NCI-H345 treated with DMSO at 0.1 percent for 48 hours (cell line): ENCODE results near the gene KLC3.
"Not testable (repeated sequence)": the region's sequence is repeated elsewhere in the genome, so short reads cannot be mapped to it uniquely, and the experiment has no call there.

Source experiments
- DNase-seq: peaks from one replicate; lab custom pipeline; 2025; ENCODE audit not compliant: unreplicated experiment; lab: John Stamatoyannopoulos, UW

Gene KLC3

DNA sequence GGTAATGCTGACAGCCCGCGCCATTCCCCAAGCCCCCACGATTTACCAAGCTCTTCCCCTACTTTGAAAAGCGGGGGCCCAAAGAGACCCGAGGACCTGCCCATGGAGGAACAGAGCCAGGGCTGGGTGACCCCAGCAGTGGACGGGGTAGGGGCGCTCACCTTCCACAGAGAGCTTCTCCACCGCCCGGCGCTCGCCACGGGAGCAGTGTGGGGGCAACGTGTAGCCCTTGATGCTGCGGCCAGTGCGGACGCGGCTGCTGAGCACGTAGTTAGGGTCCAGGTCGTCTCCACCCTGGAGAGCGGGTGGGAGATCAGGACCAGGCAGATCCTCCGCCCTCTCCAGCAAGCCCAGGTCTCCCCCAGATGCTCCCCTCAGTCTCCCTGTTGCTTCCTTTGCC lies 25.2 kb upstream of the KLC3 start:
- no peak for DNase-seq

DNA sequence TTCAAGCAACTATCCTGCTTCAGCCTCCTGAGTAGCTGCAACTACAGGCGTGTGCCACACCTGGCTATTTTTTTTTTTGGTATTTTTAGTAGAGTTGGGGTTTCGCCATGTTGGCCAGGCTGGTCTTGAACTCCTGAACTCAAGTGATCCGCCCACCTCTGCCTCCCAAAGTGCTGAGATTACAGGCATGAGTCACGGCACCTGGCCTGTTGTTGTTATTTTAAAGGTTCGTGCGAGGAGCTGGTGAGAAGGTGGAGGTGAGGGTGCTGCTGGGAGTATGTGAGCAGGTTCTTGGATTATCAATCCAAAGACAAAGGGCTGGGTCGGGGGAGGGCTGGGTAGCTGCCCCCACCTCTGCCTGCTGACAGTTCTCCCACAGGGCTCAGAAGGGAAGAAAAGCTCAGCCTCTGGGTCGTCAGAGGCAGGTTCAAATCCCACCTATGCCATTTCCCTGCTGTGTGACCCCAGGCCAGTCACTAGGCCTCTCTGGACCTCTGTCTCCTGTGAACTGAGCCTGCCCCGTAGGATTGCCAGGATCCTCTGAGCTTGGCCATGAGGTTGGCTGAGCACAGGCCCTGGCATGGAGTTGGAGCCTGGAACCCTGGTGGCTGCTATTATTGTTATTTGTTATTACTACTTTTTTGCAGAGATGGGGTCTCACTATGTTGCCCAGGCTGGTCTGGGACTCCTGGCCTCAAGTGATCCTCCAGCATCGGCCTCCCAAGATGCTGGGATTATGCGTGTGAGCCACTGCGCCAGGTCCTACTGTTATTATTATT lies 19.4 kb upstream of the KLC3 start:
- DNase-seq = no peak

DNA sequence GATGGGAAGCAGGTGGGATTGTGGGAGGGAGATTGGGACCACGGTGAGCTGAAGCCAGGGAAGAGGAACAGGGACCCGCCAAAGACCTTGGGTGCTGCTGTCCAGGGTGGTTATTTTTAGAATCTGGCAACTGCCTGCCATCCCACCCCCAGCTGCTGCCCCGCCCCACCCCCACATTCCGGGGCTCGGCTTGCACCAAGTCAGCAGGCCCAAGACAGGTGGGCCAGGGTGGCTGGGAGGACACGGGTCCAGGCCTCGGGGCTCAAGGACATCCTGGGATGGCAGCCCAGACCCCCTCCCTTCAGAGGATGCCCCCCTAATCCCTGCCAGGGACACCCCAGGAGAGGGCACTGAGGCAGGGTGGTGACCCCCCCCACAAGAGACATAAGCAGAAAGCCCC lies 18.7 kb upstream of the KLC3 start:
- no peak for DNase-seq

DNA sequence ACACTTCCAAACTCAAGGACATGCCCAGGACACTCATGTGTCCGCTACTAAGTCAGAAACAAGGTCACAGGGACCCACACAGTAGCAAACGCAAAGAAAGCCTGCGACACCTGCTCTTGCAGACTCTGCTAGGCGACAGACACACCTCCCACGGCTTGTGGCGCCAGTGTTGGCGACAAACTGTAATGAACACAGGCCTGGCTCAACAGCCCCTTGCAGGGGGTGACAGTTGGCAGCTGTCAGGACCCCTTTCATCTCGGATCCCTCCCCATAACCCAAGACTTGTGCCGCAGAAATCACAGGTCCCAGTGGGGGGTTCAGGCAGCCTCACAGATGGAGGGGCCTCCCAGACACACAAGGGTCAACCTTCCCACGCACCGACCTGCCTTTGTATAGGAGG lies 18.2 kb upstream of the KLC3 start:
- DNase-seq = no peak

DNA sequence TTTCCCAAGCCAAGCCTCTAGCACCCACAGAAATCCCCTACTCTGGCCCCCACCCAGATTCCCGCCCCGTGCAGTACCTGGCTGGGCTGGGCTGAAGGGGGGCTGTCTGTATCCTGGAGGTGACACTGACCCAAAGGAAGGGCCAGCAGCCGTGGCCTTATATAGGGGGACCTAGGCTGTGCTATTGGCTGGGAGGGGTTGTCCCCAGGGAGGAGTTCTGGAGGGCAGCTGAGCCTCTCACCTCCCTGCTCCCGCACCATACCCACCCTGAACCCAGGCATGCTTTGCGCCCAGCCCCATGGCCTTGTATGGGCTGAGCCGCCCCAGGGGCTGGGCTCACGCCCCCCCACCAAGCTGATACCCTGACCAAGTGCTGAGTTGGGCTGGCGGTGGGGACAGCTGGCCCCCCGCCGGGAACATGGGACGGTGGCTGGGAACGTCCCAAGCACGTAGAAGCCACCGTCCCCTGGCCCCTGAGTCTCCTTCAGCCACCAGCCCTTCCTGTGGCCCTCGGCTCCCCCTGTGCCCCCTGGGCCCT lies 17.7 kb upstream of the KLC3 start, which contains the start of gene CKM:
Gene CKM (minus strand): TSS at position 132 of the 538 bp plus-strand sequence. CDS start 3,162 bp downstream, outside the sequence.
- no peak for DNase-seq

DNA sequence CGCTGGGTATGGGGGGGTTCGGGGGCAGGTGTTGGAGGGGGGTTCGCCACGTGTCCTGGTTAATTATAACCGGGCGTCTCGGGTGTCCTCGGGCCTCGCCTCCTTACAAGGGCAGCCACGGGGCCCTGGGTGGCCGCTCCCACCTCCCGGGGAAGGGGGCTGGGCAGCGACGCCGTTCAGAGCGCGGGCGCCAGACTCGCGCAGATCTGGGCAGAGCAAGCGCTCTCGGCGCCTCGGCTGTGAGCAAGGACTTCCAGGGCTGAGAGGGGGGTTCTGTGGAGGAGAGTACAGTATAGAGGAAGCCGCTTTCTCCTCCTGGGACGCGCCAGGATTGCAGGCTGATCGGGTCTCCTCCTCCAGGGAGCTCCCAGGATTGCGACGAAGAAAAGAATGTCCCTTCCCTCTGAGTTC lies 16.9 kb upstream of the KLC3 start:
- no peak for DNase-seq

DNA sequence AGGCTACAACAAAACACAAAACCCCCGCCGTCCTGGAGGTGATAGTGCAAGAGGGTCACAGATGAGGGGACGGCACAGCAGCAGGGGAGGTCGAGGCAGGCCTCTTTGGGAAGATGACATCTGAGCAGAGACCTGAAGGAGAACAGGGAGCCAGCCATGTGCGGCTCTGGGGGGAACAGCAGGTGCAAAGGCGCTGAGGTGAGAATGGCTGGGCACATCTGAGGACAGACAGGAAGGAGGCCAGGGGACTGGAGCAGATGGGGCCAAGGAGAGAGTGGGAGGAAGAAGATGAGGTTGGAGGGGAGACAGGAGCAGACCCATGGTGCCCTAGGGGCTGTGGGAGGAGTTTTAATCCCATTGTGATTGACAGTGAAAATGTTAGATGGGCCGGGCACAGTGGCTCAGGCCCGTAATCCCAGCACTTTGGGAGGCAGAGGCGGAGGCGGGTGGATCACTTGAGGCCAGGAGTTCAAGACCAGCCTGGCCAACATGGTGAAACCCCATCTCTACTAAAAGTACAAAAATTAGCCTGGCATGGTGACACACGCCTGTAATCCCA lies 16.1 kb upstream of the KLC3 start:
- DNase-seq = no peak

DNA sequence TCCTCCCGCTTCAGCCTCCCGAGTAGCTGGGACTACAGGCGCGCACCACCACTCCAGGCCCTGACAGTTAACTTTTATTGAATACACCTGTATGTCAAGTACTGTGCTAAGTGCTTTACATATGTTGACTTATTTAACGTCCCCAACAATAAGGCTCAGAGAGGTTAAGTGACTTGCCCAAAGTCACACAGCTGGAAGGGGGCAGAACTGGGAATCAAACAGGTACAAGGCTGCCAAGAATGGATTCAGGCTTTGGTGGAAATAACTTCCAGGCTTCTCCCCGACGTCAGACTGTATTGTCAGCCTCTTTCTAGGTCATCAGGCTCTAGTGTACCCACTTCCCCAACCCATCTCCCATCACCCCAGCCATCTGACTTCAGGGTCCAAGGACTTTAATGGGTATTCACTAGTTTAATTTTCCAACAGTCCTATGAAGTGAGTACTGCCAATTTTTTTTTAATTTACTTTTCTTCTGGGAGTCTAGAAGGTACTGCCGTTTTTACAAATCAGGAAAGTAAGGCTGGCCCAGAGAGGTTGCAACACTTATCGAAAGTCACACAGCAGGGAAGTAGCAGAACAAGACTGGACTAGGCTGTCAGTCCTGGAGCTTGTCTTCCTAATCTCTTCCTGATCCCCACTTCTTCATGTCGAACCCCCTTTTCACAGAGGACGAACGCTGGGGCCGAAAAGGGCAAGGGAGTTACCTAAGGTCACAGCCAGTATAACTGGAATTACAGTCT lies 13.0 kb upstream of the KLC3 start:
- no peak for DNase-seq

DNA sequence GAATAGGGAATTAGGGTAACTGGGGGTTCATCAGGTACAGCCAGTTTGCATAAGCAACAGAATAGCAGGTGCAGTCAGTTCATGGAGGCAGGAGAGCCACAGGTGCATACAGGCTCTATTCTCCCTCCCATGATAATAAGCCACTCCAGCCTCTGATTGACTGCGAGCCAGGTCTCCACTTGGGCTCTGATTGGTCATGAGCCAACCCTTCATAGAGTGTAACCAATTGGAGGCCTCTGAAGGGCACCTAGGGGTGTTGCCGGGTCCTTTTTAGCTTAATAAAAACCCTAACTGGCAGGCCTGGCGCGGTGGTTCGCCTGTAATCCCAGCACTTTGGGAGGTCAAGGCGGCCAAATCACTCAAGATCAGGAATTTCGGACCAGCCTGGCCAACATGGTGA lies 9.1 kb upstream of the KLC3 start:
- no peak for DNase-seq

DNA sequence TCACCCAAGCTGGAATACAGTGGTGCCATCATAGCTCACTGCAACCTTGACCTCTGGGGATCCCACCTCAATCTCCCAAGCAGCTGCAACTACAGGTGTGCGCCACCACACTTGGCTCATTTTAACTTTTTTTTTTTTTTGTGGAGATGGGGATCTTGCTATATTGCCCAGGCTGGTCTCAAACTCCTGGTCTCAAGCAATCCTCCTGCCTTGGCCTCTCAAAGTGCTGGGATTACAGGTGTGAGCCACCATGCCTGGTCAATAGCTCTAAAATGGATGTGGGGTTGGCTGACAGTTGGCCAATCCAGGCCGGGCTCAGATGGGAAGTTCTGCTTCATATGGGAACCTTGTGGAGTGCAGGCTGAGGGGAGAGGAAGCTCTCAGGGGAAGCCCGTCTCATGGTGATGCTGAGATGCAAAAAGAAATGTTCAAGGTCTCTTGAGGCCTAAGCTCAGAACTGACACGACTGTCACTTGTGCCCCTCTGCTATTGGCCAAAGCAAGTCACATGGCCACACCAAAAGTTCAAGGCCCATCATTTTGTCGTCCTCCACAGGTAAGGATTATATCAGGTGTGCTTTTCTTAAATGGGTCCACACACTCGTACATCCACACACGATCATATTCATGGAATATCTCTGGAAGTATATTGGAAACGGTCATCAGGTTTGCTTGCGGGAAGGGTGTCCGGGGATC lies 6.8 kb upstream of the KLC3 start:
- DNase-seq = no peak

DNA sequence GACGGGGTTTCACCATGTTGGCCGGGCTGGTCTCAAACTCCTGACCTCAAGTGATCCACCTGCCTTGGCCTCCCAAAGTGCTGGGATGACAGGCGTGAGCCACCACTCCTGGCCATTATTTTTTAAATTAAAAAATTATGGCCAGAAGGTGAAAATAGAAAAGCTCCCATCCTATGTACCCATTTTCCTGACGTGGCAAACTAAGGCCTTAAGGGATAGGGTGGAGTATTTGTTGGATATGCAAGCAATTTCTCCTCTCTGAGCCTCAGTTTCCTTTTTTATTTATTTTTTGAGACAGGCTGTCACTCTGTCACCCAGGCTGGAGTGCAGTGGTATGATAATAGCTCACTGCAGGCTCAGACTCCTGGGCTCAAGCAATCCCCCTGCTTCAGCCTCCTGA lies 5.7 kb upstream of the KLC3 start:
- not testable (repeated sequence) for DNase-seq

DNA sequence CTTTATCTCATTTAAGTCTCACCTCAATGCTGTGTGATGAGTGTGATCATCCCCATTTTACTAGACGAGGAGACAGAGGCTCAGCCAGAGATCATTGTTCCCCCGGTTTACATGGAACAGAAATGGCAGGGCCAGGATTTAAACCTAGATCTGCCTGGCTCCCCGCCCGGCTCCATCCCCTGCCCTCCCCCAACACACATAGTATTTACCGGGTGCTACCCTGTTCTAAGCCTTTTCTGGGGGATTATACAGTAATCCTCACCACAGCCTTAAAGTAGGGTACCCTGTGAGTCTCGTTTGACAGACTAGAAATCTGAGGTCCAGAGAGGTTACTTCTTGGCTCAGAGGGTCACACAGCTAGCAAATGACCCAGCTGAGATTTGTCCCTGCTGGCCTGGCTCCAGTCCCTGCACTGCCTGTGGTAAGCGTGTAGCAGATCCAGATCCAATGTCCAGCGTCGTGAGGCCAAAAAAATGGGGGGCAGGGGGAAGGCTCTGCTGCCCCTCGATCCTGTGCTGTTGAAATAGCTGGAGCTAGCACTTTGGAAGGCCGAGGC lies 3.8 kb upstream of the KLC3 start:
- DNase-seq = no peak

DNA sequence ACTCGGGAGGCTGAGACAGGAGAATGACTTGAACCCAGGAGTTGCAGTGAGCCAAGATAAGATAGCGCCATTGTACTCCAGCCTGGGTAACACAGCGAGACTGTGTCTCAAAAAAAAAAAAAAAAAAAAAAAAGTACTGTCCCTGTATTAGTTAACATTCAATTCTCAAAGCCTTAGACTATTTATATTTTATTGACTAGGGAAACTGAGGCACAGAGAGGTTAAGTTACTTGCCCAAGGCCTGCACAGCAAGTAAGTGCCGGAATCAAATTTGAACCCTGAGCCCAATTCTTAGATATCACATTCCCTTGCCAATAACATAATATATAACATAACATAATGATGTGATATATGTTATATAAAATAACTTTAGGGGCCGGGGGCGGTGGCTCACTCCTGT lies 921 bp upstream of the KLC3 start:
- DNase-seq = no peak

DNA sequence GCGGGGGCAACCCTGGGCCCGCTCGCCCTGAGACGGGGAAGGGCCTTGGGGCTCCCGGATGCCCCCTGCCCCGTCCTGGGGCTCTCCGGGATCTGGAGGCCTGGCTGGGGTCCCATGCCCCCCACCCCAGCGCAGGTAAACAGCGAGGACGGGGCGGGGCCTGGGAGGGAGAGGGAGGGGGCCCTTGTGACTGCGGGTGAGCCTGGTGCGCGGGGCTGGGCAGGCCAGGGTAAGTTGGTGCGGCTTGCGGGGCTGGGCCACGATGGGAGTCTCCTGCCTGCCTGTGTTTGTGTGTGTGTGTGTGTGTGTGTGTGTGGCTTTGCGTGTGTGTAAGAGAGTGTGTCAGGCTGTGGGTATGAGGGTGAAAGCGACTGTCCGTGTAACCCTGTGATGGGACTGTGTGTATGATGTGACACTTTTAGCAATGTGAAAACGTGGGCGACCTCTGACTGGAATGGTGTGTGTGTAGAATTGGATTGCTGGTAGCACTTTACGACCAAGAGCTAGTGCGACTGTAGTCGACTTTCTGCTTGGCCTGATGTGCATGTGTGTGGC lies 426 bp downstream of the KLC3 start:
- no peak for DNase-seq

DNA sequence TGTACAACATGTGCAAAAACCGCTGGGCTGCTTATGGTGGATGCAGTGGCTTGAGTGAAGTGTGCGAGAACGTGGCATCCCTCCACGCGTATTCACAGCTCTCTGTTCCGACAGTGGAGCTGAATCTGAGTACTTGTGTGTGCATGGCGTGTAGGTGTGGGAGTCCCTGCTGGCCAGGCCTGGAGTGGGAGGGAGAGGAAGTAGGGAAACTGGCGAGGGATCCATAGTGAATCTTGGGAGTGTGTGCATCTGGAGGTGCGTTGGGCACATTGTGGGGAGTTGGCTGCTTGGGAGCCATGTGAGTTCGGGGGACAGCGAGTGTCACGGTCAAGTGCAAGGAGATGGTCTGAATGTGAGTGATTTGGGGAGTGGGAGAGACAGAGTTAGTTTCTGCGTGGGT lies 2.4 kb downstream of the KLC3 start:
- no peak for DNase-seq

DNA sequence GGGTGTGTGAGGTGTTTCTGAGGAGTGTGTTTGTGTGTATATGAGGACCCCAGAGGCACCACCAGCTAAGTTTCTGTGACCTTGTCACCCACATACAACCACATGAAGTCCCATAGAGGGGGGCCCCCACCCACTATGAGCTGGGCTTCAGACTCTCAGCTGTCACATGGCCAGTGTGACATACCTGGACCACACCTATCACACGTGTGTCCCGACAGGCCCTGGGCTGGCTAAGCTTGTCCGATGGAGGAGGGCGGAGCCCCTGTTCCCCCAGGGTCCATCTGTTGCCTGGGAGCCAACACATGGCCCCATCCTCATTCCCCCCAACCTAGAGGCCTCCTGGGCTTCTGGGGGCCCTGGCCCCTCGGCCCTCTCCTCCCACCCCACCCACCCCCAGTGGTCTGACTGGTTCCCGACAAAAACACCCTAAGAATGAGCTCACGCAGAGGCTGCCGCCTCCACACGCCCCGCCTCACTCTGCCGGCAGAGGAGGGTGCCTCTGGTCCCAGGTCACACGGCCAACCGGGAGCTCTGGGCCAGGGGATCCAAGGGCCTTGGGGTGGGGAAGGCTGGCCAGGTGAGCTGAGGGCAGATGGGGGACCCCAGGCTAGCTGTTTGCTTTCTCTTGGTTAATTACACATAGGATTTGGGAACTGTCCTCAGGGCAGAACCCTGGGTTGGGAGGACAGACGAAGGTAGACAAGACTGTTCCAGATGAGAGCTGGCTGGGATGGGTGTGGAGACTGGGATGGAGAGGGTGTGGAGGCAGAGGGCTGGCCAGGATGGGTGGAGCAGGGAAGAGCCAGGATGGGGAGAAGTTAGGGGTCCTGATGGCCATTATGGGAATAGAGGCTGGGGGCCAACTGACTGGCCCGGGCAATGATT lies 4.3 kb downstream of the KLC3 start:
- no peak for DNase-seq

DNA sequence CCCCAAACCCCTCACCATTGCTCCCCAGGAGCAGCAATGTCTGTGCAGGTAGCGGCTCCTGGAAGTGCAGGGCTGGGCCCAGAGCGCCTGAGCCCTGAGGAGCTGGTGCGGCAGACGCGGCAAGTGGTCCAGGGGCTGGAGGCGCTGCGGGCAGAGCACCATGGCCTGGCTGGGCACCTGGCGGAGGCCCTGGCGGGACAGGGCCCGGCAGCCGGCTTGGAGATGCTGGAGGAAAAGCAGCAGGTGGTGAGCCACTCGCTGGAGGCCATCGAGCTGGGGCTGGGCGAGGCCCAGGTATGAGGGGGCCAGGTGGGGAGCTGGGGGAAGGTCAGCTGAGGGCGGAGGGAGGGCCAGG lies 4.9 kb downstream of the KLC3 start:
- DNase-seq = no peak

DNA sequence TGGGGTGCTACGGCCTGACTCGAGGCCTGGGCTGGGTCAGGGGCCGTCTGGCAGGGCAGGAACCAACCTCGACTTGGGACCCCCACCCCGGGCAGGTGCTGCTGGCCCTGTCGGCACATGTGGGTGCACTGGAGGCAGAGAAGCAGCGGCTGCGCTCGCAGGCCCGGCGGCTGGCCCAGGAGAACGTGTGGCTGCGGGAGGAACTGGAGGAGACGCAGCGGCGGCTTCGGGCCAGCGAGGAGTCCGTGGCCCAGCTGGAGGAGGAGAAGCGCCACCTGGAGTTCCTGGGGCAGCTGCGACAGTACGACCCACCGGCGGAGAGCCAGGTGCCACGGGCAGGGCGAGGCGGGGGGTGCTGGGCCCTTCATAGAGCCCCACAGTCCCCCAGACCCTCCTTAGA lies 5.9 kb downstream of the KLC3 start:
- DNase-seq = no peak

DNA sequence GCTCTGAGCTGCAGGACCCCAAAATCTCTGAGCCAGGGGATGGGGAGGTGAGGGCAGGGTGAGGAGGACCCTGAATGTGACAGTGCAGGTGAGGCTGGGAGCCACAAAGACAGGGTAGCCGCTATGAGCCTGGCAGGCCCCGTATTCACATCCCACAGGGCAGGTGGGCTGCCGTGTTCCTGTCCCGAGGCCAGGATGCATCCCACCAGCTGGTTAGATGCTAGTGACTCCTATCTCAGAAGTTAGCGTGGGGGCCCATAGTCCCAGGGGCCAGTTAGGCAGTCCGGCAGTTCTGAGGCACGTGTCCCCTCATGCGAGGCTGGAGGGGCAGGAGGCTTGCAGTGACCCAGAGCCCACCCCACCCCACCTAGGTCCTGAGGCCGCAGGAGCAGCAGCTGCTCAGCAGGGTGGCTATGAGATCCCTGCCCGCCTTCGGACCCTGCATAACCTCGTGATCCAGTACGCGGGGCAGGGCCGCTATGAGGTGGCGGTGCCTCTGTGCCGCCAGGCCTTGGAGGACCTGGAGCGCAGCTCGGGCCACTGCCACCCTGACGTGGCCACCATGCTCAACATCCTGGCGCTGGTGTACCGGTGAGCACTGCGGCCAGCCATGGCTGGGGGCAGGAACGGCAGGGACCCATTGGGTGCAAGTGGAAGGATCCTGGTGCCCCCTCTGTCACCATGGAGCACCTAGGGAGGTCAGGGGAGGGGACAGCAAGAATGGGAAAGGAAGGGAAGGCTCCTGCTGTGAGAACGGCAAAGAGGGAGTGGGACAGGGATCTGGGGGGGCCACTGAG lies 7.2 kb downstream of the KLC3 start:
- DNase-seq = no peak
